Spleen (tissue), 13 donors: ENCODE measurements around the gene RAB39A. TPM values are rescaled to one million over a fixed set of nuclear protein-coding genes. Genes with fewer than 3 reads are reported as not detected.
"Not testable (repeated sequence)": the region's sequence is repeated elsewhere in the genome, so short reads cannot be mapped to it uniquely, and the experiment has no call there.

ENCODE experiments used
- DNase-seq: peaks from one replicate; pipeline ENCODE4 v3.0.0-alpha.2; 2020
- H3K27ac ChIP-seq, 8 donors: fragments of 200-600 bp; sonication (generic) in 7 of 8; 1 replicate in 4 of 8; 2 replicates in 4 of 8; pipeline versions ENCODE4 v1.5.0 to v1.8.0; 2016 to 2021; ENCODE audit warnings: inconsistent platforms in 4 of 8, mild to moderate bottlenecking in 4 of 8, moderate library complexity in 1 of 8
- H3K27me3 ChIP-seq, 7 donors: fragments of 200-600 bp; sonication (generic) in 6 of 7; replicated peaks in 1 of 7; 1 replicate in 4 of 7; 2 replicates in 3 of 7; pipeline versions ENCODE4 v1.5.0 to v1.8.0; 2016 to 2021; ENCODE audit warnings: inconsistent platforms in 3 of 7, mild to moderate bottlenecking in 1 of 7
- H3K36me3 ChIP-seq, 6 donors: fragments of 200-600 bp; sonication (generic) in 5 of 6; 1 replicate in 4 of 6; 2 replicates in 2 of 6; pipeline versions ENCODE4 v1.5.0 to v1.8.0; 2016 to 2021; ENCODE audit warnings: inconsistent platforms in 2 of 6
- H3K4me1 ChIP-seq, 6 donors: fragments of 200-600 bp; sonication (generic) in 5 of 6; 1 replicate in 3 of 6; 2 replicates in 3 of 6; pipeline versions ENCODE4 v1.5.0 to v1.8.0; 2016 to 2021; ENCODE audit warnings: inconsistent platforms in 3 of 6
- H3K4me3 ChIP-seq, 8 donors: fragments of 200-600 bp; sonication (generic) in 7 of 8; 1 replicate in 4 of 8; 2 replicates in 4 of 8; pipeline versions ENCODE4 v1.5.0 to v1.8.0; 2016 to 2021; ENCODE audit warnings: inconsistent platforms in 4 of 8, mild to moderate bottlenecking in 4 of 8, moderate library complexity in 2 of 8
- H3K9me3 ChIP-seq, 8 donors: fragments of 200-600 bp; sonication (generic) in 7 of 8; 1 replicate in 4 of 8; 2 replicates in 4 of 8; pipeline versions ENCODE4 v1.5.0 to v1.8.0; 2016 to 2021; ENCODE audit warnings: inconsistent platforms in 4 of 8
- POLR2A ChIP-seq, 3 donors: fragments of 450-650 bp; IDR thresholded peaks; one replicate each; pipeline ENCODE4 v1.5.1; 2017; ENCODE audit warnings: antibody characterized with exemption in 3 of 3, mild to moderate bottlenecking in 1 of 3
- POLR2AphosphoS5 ChIP-seq, 3 donors: sonication (generic); formaldehyde crosslinking; IDR thresholded peaks; one replicate each; pipeline ENCODE4 v1.5.1; 2017; ENCODE audit warnings: antibody characterized with exemption in 3 of 3
- WGBS, 5 donors: extraction: QIAGEN DNeasy Blood & Tissue Kit in 3 of 5; methylation state at CpG; one replicate each; pipeline versions ENCODE4 v1.1.5 to v1.1.7; 2013 to 2018; 5-methylcytosine and 5-hydroxymethylcytosine counted together
- intact Hi-C: fragments of 100-400 bp; cut with DNase I; formaldehyde crosslinking; loops from one replicate; pipeline ENCODE4 v1.15.0; 2023; ENCODE audit warnings: low total_unique reads
- long read RNA-seq, 2 donors: transcript quantifications; one replicate each; lab custom pipeline, GENCODE V29; 2026
- polyA plus RNA-seq, 3 donors: library from polyadenylated mRNA; stranded (reverse); fragments of 200-250 nt; gene quantifications; one replicate each; pipeline ENCODE4 v1.2.1, GENCODE V29; 2013
- total RNA-seq, 7 donors: library from RNA; depleted of rRNA in 3 of 7; stranded (reverse); fragments of >200 nt in 3 of 7; fragmentation: NEBNext Ultra II Directional in 4 of 7; extraction: Animal tissue kit (Norgen Biotek cat#: 25700) in 4 of 7; gene quantifications; one replicate each; pipeline versions ENCODE4 v1.1.0 to v1.2.1, GENCODE V29; 2016 to 2021
- TF ChIP-seq, protein P1 (sequence below), 11 experiments: fragments of 200-600 bp in 7 of 11; fragments of 450-650 bp in 4 of 11; sonication (generic) in 4 of 11; IDR thresholded peaks in 8 of 11; conservative IDR thresholded peaks in 3 of 11; 1 replicate in 7 of 11; 2 replicates in 4 of 11; pipeline versions ENCODE4 v1.4.0 to v1.8.0; 2016 to 2021; ENCODE audit warnings: antibody characterized with exemption in 11 of 11, inconsistent platforms in 4 of 11, mild to moderate bottlenecking in 1 of 11
- donor health status: healthy with polysubstance abuse.
- donor health status: DM: no; HTN: no; CAD: no; lungs with moderate emphysema.
- donor health status: DM: no; HTN: no; CAD: no.
- donor health status: Bipolar disorder and iron deficiency.
- donor health status: healthy.
- donor health status: DM: no; HTN: no; CAD: no.
- donor health status: DM: yes; HTN: yes; CAD: no.

RAB39A gene, protein sequence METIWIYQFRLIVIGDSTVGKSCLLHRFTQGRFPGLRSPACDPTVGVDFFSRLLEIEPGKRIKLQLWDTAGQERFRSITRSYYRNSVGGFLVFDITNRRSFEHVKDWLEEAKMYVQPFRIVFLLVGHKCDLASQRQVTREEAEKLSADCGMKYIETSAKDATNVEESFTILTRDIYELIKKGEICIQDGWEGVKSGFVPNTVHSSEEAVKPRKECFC
- total RNA-seq (10 to 100 TPM in 4 of 7 donors, 1 to 10 TPM in 3; 7.1 to 14.7 (median 10.2) TPM), polyA plus RNA-seq (1 to 10 TPM in 1 of 3 donors, under 1 TPM in 2; 0.39 to 2.0 (median 0.71) TPM)
- long read RNA-seq, donor 1, partial matches to known transcripts: 0 of 2 reads
- long read RNA-seq, donor 1, other reads (novel, unspliced or antisense): 0 of 2 reads
- long read RNA-seq, donor 2, partial matches to known transcripts: 0 of 3 reads
- long read RNA-seq, donor 2, other reads (novel, unspliced or antisense): 0 of 3 reads

DNA sequence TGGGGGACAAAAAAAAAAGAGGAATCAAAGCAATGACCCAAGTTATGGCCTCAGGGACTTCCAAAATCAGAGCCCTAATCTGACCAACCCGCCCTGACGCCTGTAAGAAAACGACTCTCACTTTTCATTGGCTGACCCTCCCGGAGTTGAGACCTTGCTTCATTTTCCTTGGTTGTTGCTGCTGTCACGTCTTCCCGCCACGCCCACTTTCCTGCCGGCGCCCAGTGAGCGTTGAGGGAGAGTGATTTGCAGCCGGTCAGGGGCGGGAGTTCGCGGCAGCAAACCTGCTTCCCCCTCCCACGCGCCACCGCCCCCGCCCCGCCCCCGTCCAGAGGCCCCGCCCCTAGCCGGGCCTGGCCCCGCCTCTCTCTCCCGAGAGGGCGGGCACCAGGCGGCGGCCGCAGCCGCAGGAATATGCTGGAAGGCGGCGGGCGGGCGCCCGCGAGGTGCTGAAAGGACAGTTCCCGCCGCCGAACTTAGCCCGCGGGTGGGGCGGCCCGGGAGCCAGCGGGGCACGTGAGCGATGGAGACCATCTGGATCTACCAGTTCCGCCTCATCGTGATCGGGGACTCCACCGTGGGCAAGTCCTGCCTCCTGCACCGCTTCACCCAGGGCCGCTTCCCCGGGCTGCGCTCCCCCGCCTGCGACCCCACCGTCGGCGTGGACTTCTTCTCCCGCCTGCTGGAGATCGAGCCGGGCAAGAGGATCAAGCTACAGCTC is at the start of gene RAB39A:
Gene RAB39A, plus strand, starts transcription at position 403 of the 721 bp plus-strand sequence. Its CDS starts 121 bp downstream, at position 524.
- WGBS, 5 donors: 1 to 3% (median 1%) methylated on average over 14 to 61 of the region's 61 CpGs

DNA sequence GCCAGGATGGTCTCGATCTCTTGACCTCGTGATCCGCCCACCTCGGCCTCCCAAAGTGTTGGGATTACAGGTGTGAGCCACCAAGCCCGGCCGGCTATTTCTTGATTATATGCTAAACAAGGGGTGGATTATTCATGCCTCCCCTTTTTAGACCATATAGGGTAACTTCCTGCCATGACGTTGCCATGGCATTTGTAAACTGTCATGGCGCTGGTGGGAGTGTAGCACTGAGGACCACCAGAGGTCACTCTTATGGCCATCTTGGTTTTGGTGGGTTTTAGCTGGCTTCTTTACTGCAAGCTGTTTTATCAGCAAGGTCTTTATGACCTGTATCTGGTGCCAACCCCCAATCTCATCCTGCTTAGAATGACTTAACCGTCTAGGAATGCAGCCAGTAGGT is 46.8 kb upstream of the RAB39A start:
- intact Hi-C loops, H3K4me3 ChIP-seq, H3K36me3 ChIP-seq, H3K27ac ChIP-seq, H3K4me1 ChIP-seq, H3K27me3 ChIP-seq, DNase-seq, H3K9me3 ChIP-seq: not testable (repeated sequence)
- WGBS, 5 donors: 93 to 95% (median 95%) methylated on average over 8 to 9 of the region's 9 CpGs

More for the DNA sequence above, at the start of gene RAB39A:
- intact Hi-C loops: no loop called here
- no peaks in the 10 kb centered on the region for H3K36me3 ChIP-seq
- TF ChIP-seq POLR2A (IDR thresholded peaks at IDR 0.05): no peak
- TF ChIP-seq, protein P1, sequence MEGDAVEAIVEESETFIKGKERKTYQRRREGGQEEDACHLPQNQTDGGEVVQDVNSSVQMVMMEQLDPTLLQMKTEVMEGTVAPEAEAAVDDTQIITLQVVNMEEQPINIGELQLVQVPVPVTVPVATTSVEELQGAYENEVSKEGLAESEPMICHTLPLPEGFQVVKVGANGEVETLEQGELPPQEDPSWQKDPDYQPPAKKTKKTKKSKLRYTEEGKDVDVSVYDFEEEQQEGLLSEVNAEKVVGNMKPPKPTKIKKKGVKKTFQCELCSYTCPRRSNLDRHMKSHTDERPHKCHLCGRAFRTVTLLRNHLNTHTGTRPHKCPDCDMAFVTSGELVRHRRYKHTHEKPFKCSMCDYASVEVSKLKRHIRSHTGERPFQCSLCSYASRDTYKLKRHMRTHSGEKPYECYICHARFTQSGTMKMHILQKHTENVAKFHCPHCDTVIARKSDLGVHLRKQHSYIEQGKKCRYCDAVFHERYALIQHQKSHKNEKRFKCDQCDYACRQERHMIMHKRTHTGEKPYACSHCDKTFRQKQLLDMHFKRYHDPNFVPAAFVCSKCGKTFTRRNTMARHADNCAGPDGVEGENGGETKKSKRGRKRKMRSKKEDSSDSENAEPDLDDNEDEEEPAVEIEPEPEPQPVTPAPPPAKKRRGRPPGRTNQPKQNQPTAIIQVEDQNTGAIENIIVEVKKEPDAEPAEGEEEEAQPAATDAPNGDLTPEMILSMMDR (IDR thresholded peaks at IDR 0.05 in 8 of 11, conservative IDR thresholded peaks at IDR 0.05 in 3 of 11): no peak
- peak in 2 of 3 donors; percentile 62 to 80 for TF ChIP-seq POLR2AphosphoS5 (IDR thresholded peaks at IDR 0.05)
- H3K4me3 ChIP-seq: peak within 1 kb of the TSS; percentile 54 to 91 (median 69)
- peaks cover 0 to 27% (median 20%) of the 10 kb centered on the region in 6 donors for H3K4me1 ChIP-seq
- no peaks in the 10 kb centered on the region for H3K9me3 ChIP-seq
- peak within 1 kb of the TSS in 6 of 8 donors; percentile 42 to 82 (median 63) for H3K27ac ChIP-seq
- H3K27me3 ChIP-seq: peaks cover 0 to 66% (median 8%) of the 10 kb centered on the region in 7 donors
- DNase-seq: peak; percentile 94

DNA sequence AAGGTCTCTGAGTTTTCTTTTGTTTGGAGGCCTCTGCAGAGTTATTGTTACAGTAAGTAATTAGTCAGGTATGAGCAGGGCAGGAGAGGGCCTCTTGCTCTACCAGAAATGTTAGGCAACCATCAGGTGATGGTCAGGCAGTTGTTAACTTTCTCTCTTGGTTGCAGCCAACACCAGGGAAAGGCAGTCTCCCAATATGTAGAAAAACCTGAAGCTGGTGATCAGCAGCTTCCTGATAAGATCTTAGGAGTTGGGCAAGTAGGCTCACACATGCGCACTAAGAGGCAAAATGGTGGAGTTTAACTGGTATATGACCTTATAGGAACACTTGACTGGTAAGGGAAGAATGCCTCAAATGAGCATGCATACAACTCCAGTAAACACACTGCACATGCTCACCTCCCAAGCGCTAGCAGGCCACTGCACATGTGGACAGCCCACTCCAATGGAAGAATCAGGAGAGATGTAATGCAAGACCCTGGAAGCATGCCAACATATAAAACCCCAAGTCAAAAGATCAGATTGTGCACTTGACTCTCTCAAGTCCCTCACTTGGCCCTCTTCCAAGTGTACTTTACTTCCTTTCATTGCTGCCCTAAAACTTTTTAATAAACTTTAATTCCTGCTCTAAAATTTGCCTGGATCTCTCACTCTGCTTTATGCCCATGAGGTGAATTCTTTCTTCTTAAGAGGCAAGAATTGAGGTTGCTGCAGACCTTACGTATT is 46.0 kb upstream of the RAB39A start:
- peaks cover 0 to 8% (median 0%) of the 10 kb centered on the region in 8 donors for H3K9me3 ChIP-seq
- TF ChIP-seq, protein P1 (IDR thresholded peaks at IDR 0.05 in 8 of 11, conservative IDR thresholded peaks at IDR 0.05 in 3 of 11): no peak
- TF ChIP-seq POLR2A (IDR thresholded peaks at IDR 0.05): no peak
- no peak for TF ChIP-seq POLR2AphosphoS5 (IDR thresholded peaks at IDR 0.05)
- DNase-seq: no peak
- no peaks in the 10 kb centered on the region for H3K27me3 ChIP-seq
- 90 to 100% (median 96%) methylated on average over 3 of the region's 3 CpGs for WGBS, 5 donors
- intact Hi-C loops: no loop called here
- no peak overlapping the region for H3K27ac ChIP-seq
- H3K36me3 ChIP-seq: no peaks in the 10 kb centered on the region
- no peaks in the 10 kb centered on the region for H3K4me1 ChIP-seq
- no peak overlapping the region for H3K4me3 ChIP-seq

DNA sequence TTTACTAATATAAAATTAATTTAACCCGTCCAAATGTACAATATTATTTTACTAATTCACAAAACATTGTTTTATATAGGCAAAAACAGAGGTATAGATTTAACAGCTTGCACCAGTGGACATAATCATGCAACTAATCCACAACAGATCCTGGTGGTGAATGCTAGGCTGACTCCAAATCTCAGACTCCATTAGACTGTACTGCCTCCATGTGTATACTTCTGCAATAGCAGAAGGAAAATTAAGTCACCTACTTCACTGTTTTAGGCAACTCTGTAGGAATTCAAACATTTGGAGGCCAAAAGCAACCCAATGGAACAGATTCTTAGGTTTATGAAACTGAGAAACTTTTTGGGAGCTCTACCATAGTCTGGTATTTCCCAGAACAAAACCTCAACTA is 30.0 kb upstream of the RAB39A start:
- Histone ChIP-seq H3K27ac (no peak overlapping the region), H3K4me3 (no peak overlapping the region), H3K9me3 (no peaks in the 10 kb centered on the region), H3K36me3 (no peaks in the 10 kb centered on the region), H3K27me3 (no peaks in the 10 kb centered on the region), H3K4me1 (no peaks in the 10 kb centered on the region)
- no peak for DNase-seq
- intact Hi-C loops: no loop called here
- WGBS, 5 donors: 40 to 58% (median 43%) methylated on average over 1 of the region's 1 CpG
- TF ChIP-seq, protein P1 (IDR thresholded peaks at IDR 0.05 in 8 of 11, conservative IDR thresholded peaks at IDR 0.05 in 3 of 11): peak in 8 of 11 experiments; percentile 9 to 46 (median 36)
- no peak for TF ChIP-seq POLR2A (IDR thresholded peaks at IDR 0.05)
